ENCODE results near the gene FAM110D. TPM values are rescaled to one million over a fixed set of nuclear protein-coding genes. Genes with fewer than 3 reads are reported as not detected.

The FAM110D gene
- total and polyA plus RNA-seq, 2 experiments from 2014 or later, result 0.10 to 0.44 TPM

- H3K27ac ChIP-seq, result no peak overlapping the region
- no peaks in the 10 kb centered on the region for H3K36me3 ChIP-seq (replicated peaks; ENCODE audit: insufficient read depth, low read depth)
These were observed 36.9 kb downstream of the FAM110D start for GRCh38 chr1:26195805-26196204.

GRCh38 chr1:26197301-26197700 is 38.4 kb downstream of the FAM110D start:
- 90% methylated on average over 3 of the region's 3 CpGs for WGBS (ENCODE audit: low lambda C conversion rate, missing lambda C conversion rate)
- no peaks in the 10 kb centered on the region for H3K27me3 ChIP-seq
- no peak overlapping the region for H3K4me2 ChIP-seq
- no peaks in the 10 kb centered on the region for H3K36me3 ChIP-seq (replicated peaks; ENCODE audit: insufficient read depth, low read depth)
- H3K9me3 ChIP-seq (ENCODE audit: low read depth), result no peaks in the 10 kb centered on the region
- no peak overlapping the region for H3K27ac ChIP-seq
- H2AFZ ChIP-seq, result no peak overlapping the region
- TF ChIP-seq EZH2 (IDR thresholded peaks at IDR 0.05; ENCODE audit: borderline replicate concordance) (no peak), CTCF (IDR thresholded peaks at IDR 0.05; ENCODE audit: poor library complexity) (no peak), EZH2phosphoT487 (IDR thresholded peaks at IDR 0.05; ENCODE audit: low read depth, severe bottlenecking, unreplicated experiment) (no peak)
- H3K4me3 ChIP-seq, result no peak overlapping the region
- H3K9me2 ChIP-seq (replicated peaks; ENCODE audit: insufficient read depth), result no peaks in the 10 kb centered on the region
- DNase-seq (ENCODE audit: low spot score), result no peak
- no peaks in the 10 kb centered on the region for H3K4me1 ChIP-seq (ENCODE audit: insufficient read depth)
- H4K20me1 ChIP-seq (ENCODE audit: insufficient read depth, poor library complexity, severe bottlenecking), result no peaks in the 10 kb centered on the region
- no peaks in the 10 kb centered on the region for H3K79me2 ChIP-seq

More at GRCh38 chr1:26195805-26196204, 36.9 kb downstream of the FAM110D start:
- H3K9me2 ChIP-seq (replicated peaks; ENCODE audit: insufficient read depth), result no peaks in the 10 kb centered on the region
- no peak overlapping the region for H2AFZ ChIP-seq
- TF ChIP-seq CTCF (IDR thresholded peaks at IDR 0.05; ENCODE audit: poor library complexity) (no peak), EZH2phosphoT487 (IDR thresholded peaks at IDR 0.05; ENCODE audit: low read depth, severe bottlenecking, unreplicated experiment) (no peak), EZH2 (IDR thresholded peaks at IDR 0.05; ENCODE audit: borderline replicate concordance) (no peak)
- no peaks in the 10 kb centered on the region for H3K4me1 ChIP-seq (ENCODE audit: insufficient read depth)
- no peaks in the 10 kb centered on the region for H3K27me3 ChIP-seq
- H3K4me3 ChIP-seq, result no peak overlapping the region
- no peaks in the 10 kb centered on the region for H3K9me3 ChIP-seq (ENCODE audit: low read depth)
- no peak for DNase-seq (ENCODE audit: low spot score)
- 91% methylated on average over 3 of the region's 3 CpGs for WGBS (ENCODE audit: low lambda C conversion rate, missing lambda C conversion rate)
- no peaks in the 10 kb centered on the region for H3K79me2 ChIP-seq
- no peaks in the 10 kb centered on the region for H4K20me1 ChIP-seq (ENCODE audit: insufficient read depth, poor library complexity, severe bottlenecking)
- no peak overlapping the region for H3K4me2 ChIP-seq

- H3K4me2 ChIP-seq, result no peak overlapping the region
- no peaks in the 10 kb centered on the region for H3K4me1 ChIP-seq (ENCODE audit: insufficient read depth)
- DNase-seq (ENCODE audit: low spot score), result no peak
- no peaks in the 10 kb centered on the region for H3K9me3 ChIP-seq (ENCODE audit: low read depth)
- no peaks in the 10 kb centered on the region for H4K20me1 ChIP-seq (ENCODE audit: insufficient read depth, poor library complexity, severe bottlenecking)
- H3K27ac ChIP-seq, result no peak overlapping the region
- no peak overlapping the region for H2AFZ ChIP-seq
- H3K4me3 ChIP-seq, result no peak overlapping the region
- no peaks in the 10 kb centered on the region for H3K36me3 ChIP-seq (replicated peaks; ENCODE audit: insufficient read depth, low read depth)
- H3K27me3 ChIP-seq, result no peaks in the 10 kb centered on the region
- no peaks in the 10 kb centered on the region for H3K79me2 ChIP-seq
- TF ChIP-seq CTCF (IDR thresholded peaks at IDR 0.05; ENCODE audit: poor library complexity), result no peak
- no peak for TF ChIP-seq EZH2phosphoT487 (IDR thresholded peaks at IDR 0.05; ENCODE audit: low read depth, severe bottlenecking, unreplicated experiment)
- TF ChIP-seq EZH2 (IDR thresholded peaks at IDR 0.05; ENCODE audit: borderline replicate concordance), result no peak
- WGBS (ENCODE audit: low lambda C conversion rate, missing lambda C conversion rate), result 81% methylated on average over 7 of the region's 11 CpGs
- no peaks in the 10 kb centered on the region for H3K9me2 ChIP-seq (replicated peaks; ENCODE audit: insufficient read depth)
These were observed 38.9 kb downstream of the FAM110D start for GRCh38 chr1:26197813-26198212.

GRCh38 chr1:26200413-26200812 is 41.5 kb downstream of the FAM110D start:
- H3K36me3 ChIP-seq (replicated peaks; ENCODE audit: insufficient read depth, low read depth), result no peaks in the 10 kb centered on the region
- no peaks in the 10 kb centered on the region for H3K4me1 ChIP-seq (ENCODE audit: insufficient read depth)
- H3K27me3 ChIP-seq, result peaks cover 3% of the 10 kb centered on the region
- no peak overlapping the region for H3K4me3 ChIP-seq
- no peaks in the 10 kb centered on the region for H3K9me3 ChIP-seq (ENCODE audit: low read depth)
- H2AFZ ChIP-seq, result no peak overlapping the region
- no peak overlapping the region for H3K4me2 ChIP-seq
- 92% methylated on average over 5 of the region's 5 CpGs for WGBS (ENCODE audit: low lambda C conversion rate, missing lambda C conversion rate)
- no peaks in the 10 kb centered on the region for H3K9me2 ChIP-seq (replicated peaks; ENCODE audit: insufficient read depth)
- H3K79me2 ChIP-seq, result no peaks in the 10 kb centered on the region
- no peak for DNase-seq (ENCODE audit: low spot score)
- no peak for TF ChIP-seq EZH2 (IDR thresholded peaks at IDR 0.05; ENCODE audit: borderline replicate concordance)
- TF ChIP-seq CTCF (IDR thresholded peaks at IDR 0.05; ENCODE audit: poor library complexity), result no peak
- no peak for TF ChIP-seq EZH2phosphoT487 (IDR thresholded peaks at IDR 0.05; ENCODE audit: low read depth, severe bottlenecking, unreplicated experiment)
- no peak overlapping the region for H3K27ac ChIP-seq
- H4K20me1 ChIP-seq (ENCODE audit: insufficient read depth, poor library complexity, severe bottlenecking), result no peaks in the 10 kb centered on the region
